ENCODE data around the gene TNS3. TPM values are rescaled to one million over a fixed set of nuclear protein-coding genes. Genes with fewer than 3 reads are reported as not detected.

TNS3 gene
- total RNA-seq, 1 experiment from 2014 or later = 147 TPM

DNA sequence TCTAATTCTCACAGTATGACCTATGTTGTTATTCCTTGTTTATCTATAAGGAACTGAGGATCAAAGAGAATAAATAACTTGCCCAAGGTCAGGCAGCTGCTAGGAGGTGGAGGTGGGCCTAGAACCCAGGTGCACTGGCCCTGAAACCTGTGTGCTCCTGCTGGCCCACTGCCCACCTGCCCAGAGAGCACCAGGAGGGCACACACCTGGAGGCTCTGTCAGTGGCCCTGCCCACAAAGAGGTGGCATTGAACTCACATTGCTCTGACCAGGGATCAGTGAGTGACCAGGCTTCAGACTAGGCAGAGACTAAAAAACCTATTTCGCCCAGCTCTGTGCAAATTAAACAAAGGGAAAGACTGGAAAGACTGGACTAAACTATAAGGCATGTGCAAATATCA is 210.6 kb downstream of the TNS3 start:
- DNase-seq (ENCODE audit: low spot score) = no peak

DNA sequence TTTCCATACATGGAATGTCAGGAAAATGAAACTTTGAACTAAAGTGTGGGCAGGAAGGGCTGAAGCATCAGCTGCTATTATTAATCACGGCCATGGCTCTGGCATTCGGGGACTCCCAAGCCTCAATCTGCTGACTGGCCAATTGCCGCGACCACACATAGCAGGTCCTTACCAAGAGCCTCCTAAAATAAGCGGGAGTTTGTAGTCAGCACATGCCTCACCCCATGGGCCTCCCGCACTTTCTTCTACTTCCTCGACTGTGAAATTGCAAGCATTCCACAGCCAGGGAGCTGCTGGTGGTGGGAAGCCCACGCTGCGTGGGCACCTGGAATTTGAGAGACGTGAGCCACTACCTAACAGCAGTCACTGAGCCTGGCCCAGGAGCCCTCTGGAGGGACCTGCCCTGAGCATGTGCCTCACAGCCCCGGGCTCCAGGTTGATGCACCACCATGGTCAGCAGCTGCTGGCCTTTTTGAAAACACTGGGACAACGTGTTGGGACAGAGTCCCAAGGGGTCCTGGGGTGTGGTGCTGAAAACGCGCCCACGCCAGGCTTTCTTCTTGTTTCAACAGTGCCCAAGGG is 211.4 kb downstream of the TNS3 start:
- DNase-seq (ENCODE audit: low spot score) = no peak

DNA sequence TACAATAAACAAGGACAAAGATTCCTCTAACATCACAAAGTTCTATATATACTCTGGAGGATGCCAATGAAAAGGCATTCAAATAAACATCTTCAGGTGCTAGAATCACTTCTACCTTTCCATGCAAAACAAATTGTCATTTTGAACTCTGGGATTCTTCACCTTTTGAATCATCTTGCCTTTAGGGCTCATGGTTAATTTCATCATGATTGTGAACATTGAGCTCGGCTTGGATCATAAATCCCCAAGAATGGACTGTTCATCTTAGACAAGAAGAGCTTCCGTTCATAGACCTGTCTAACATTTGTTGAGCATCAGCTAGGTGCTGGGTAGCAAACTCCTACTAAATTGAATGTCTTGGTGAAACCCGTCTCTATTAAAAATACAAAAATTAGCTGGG is 212.2 kb downstream of the TNS3 start:
- no peak for DNase-seq (ENCODE audit: low spot score)

DNA sequence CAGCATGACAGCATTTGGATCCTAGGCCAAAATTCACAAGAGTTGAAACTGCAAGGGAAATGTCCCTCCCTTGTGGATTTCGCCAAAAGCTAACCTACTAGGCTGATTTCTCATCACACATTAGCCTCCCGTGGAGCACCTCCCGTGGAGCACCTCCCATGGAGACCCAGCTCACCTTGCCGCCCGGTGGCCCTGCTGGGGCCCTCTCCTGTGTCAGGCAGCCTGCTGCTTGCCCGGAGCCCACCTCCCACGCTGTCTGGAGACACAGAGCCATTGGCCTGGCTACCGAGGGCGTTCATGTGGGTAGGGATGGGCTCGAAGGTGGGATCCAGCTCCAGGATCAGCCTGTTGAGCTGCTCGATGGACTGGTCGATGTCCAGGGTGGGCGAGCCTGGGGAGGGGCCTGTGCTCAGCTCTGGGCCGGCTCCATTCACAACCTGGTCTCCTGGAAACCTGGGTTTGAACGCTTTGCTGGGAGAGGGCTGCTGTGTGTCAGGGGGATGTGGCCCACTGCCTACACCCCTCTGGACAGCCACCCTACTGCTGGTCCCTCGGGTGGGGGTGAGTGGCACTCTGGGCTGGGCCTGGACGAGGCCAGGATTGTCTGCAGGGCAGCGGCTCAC is 213.6 kb downstream of the TNS3 start:
- no peak for DNase-seq (ENCODE audit: low spot score)

DNA sequence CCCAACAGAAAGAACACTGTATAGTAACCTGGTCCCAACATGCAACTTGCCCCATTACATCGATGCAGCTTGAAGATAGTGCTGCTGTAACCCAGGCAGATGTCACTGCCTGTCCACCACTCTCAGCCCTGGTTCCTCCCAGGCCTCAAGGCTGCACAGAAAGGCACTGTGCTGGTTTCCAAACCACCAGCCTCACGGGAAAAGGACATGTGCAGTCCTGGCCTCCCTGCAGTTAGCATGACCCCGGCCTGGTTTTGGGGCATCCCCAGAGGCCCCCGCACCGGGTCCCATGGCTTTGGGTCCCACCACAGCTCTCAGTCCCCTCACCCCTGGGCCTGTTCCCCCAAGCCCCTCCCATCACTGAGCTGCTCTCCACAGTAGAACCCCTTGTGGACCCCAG is 214.5 kb downstream of the TNS3 start:
- DNase-seq (ENCODE audit: low spot score) = no peak

DNA sequence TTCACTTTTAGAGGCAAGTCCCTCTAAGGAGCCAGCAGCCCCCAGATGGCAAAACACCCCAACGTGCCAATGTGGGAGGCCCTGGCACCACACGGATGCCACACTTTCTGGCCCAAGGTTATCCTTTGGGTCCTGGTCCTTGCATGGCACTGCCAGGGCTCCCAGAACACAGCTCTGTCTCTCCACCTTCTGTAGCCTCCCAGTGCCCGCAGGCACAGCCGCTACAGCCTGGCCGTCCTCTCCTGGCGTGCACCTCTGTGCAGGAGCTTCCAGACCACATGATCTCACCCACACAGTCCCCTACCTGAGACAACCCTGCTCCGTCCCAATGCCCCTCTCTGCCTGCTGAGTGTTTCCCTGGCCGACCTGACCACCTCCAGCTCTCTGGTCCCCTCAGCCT is 215.0 kb downstream of the TNS3 start:
- DNase-seq (ENCODE audit: low spot score) = no peak

DNA sequence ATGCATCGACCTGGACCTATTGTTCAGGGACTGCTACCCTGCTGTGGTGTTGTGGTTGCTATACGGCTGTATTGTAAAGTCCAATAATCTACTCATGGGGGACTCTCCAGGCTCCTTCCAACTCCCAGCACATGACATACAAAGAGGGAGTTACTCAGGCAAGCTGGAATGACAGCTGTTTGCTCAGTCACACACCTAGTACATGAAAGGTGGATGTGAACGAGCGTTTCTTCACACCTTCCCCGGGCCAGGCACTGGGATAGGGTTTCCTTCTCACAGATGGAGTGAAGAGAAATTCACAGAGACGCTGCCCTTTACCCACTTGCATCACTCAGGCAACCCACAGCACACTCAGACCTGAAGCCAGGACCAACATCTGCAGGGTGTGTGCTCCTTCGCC is 215.7 kb downstream of the TNS3 start:
- no peak for DNase-seq (ENCODE audit: low spot score)

DNA sequence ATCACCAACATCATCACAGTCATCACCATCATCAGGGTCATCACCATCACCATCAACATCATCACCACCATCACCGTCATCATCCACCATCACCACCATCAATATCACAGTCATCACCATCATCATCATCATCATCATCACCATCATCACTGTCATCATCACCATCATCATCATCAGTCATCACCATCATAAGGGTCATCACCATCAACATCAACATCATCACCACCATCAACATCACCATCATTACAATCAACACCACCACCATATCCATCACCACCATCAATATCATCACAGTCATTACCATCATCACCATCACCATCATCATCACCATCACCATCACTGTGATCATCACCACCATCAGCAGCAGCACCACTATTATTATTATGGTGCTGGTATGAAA is 218.9 kb downstream of the TNS3 start:
- no peak for DNase-seq (ENCODE audit: low spot score)

DNA sequence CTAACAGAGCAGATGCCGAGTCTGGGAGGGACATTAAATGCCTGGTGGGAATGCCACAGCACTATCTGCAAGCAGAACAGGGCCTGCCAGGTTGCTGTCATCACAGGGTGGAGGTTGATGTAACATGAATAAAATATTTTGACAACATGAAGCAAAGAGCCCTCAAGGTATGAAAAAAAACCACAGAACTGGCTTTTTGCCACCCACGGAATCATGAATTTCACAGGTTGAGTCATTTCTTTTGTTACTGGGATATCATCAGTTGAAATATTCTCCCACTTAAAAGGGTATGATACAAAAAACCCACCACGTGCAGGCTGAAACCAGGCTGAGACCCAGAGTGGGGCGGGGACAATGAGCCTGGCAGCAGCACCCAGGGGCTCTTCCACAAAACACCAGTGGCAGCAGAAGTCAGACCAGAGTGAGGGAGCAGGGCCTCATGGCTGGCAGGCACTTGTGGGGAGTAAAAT is 220.1 kb downstream of the TNS3 start:
- DNase-seq (ENCODE audit: low spot score) = peak; percentile 71

DNA sequence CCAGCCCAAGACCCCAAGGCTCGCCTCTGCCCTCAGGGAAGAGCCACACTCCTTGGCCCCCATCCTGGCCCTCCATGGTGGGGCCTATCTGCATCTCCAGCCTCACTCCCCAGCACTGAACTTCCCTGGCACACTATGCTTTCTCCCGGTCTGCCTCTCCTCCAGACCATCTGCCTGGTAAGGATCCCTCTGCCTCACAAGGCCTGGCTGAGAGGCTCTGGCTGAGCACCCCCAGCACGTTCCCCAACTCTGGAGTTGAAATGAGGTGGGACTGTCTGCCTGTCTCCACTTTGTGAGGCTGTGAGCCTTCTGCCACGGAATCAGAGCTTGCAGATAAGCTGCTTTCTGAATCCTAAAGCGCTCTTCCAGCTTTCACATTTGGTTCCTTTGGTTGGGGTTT is 220.7 kb downstream of the TNS3 start:
- DNase-seq (ENCODE audit: low spot score) = no peak

DNA sequence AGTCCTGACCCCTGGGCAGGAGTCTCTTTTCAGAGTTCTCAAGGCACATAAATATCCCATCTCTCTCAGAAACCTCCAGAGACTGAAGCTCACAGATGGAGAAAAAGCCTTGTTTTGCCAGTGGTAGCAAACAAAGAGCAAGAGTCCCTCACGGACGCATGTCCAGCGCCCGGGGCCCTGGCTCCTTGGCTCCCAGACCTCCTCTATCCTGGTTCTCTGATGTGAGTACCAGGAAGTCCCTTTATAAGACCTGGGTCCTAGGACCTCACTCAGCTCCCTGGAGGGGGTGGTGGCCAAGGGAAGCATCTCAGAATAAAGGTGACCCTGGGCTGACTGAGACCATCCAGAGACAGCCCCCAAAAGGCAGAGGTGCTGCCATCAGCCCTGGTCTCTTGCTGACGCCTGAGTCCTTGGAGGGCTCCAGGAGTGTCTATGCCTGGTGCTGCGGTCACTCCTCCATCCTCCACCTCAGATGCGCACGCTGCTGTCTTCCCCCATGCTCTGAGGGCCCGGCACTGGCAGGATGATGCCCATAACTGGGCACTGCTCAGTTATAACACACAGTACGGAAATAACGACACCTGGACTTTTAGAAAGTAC is 221.5 kb downstream of the TNS3 start:
- DNase-seq (ENCODE audit: low spot score) = no peak

DNA sequence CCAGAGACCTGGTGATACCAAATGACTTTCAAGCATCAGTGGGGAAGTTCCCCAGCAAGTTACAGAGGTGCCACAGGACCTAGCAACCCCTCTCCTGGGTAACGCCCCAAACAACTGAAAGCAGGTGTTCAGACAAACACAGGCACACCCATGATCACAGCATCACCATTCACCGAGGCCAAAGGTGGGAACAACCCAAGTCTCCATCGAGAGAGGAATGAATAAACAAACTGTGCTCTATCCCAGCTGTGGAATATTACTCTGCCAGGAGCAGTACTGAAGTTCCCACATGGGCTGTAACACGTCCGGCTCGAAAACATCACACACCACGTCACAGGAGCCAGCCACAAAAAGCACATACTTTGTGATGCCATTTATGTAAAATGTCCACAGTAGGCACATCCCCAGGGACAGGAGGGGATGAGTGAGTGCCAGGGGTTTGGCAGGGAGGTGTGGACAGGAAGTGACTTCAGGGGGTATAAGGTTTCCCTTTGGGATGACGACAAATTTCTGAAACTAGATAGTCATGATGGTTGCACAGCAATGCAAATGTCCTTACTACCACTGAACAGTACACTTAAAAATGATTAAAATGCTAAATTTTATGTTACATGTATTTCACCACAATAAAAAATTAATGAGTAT is 222.8 kb downstream of the TNS3 start:
- no peak for DNase-seq (ENCODE audit: low spot score)

DNA sequence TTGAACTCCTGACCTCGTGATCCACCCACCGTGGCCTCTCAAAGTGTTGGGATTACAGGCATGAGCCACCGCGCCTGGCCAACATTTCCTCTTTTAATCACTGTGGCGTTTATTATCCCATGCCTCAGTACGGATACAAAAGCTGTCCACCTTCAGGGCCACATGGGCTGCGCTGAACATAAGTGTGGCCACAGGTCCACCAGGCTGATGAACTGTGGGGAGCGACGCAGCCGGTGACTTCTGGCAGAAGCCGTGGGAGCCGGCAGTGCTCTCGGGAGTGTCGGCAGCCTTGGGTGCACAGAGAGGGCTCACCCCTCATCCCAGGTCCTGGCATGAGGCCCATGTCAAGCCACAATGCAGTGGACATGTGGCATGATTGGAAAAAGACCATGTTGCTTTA is 223.6 kb downstream of the TNS3 start:
- no peak for DNase-seq (ENCODE audit: low spot score)

DNA sequence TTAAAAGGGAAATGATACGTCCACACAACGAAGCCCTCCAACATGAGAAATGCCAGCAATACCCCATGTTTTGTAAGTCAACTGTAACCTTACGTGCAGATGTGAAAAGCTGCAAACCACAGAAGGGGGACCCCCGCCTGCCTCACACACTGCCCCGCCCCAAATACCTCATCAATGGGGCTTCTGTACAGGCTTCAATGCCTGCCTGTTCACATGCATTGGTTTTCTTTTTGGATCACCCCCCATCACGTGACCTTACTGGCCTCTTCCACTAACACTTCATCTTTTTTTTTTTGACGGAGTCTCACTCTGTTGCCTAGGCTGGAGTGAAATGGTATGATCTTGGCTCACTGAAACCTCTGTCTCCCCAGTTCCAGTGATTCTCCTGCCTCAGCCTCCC is 224.0 kb downstream of the TNS3 start:
- no peak for DNase-seq (ENCODE audit: low spot score)

DNA sequence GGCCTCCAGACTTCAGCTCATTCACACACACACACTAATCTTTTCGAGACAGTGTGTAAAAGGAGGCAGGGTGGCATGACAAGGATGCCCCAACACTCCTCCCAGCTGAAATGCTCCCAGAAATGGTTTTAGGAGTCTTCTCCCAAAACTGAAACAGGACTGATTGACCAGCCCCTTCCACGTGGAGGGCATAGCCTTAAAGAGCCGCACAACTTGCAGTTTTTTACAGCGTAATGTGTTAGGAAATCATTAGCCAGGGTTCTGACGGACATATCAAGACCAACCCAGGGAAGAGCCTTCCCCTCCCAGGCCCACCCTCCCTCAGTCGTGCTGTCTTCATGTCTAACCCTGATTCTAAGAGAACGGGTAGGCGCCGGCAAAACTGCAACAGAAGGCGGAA is 224.6 kb downstream of the TNS3 start:
- no peak for DNase-seq (ENCODE audit: low spot score)

DNA sequence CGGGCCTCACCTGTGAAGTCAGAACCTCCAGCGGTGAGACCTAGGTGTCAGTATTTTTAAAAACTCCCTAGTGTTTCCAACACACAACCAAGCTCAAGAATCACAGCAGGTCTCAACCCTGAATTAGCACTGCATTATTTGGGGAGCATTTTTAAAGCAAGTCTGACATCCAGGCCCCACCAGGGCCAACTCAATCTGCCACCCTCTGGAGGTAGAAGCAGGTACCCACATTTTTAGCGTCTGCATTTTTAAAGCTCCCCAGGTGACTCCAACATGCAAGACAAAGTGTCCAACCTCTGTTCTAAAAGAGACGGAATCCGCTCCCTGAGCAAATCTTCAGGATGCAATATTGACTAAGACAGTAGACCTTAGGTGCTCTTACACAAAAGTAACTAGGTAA is 225.7 kb downstream of the TNS3 start:
- DNase-seq (ENCODE audit: low spot score) = no peak

DNA sequence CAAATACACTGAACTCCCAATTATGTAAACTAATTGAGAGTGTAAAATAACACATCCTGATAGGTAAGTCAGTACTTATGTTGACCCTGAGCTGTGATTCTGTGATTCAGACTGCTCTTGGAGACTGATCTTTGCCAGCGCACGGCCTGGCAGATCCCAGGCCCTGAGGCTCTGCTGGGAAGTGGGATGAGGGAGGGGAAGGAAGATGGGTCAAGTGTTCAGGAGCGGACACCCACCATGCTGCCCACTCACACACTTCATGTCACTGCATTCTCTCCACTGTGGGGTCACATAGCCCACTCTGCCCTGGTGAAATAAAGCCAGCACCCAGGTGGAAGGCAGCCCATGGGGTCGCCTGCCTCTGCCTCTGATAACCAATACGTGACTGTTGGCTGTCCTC is 226.2 kb downstream of the TNS3 start:
- no peak for DNase-seq (ENCODE audit: low spot score)

DNA sequence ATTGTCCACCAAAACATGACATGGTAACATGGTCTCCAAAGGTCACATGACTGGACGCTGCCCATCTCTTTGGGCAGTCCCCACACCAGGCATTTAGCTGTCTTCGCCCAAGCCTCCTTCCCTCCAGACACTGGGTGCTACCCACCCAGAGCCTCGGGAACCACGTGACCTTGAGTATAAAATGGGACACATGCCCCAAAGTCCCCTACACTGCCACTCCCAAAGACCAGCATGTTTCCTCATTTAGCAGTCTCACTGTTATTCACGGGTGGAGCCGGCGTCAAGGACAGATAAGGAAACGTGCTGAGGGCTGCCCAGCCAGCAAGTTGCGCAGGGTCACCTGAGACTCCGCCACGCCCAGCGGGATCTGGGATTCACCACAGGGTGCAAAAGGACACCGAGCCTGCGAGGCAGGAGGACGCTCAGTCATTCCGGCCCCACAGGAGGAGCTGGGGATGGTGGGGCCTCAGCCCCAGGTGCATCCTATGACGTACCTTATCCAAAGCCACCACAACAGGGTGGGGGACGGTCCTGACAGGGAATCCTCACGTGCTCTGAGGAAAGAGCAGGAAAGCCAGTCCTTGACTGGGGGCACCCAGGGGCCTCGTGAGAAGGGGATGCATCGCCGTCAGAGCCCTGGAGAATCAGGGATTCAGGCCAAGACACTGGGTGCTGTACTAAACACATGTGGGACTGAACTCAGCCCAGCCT is 226.9 kb downstream of the TNS3 start:
- DNase-seq (ENCODE audit: low spot score) = no peak

DNA sequence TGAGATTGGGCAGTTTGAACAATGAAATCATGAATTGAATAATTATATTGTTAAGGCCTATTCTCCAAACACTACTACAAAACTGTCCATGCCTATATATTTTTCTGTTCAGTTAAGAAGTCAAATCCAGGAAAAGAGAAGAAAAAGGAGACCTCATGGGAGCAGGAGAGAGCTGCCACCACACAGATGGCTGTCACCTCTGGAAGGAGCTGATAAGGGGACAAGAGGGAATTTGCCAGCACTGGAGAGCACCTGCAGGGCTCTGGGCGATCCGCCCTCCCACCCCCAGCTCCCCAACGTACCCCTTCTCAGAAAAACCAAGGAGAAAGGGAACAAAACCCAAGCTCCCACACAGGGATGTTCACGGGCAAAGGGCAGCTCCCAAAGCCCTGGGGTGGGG is 227.8 kb downstream of the TNS3 start:
- no peak for DNase-seq (ENCODE audit: low spot score)

DNA sequence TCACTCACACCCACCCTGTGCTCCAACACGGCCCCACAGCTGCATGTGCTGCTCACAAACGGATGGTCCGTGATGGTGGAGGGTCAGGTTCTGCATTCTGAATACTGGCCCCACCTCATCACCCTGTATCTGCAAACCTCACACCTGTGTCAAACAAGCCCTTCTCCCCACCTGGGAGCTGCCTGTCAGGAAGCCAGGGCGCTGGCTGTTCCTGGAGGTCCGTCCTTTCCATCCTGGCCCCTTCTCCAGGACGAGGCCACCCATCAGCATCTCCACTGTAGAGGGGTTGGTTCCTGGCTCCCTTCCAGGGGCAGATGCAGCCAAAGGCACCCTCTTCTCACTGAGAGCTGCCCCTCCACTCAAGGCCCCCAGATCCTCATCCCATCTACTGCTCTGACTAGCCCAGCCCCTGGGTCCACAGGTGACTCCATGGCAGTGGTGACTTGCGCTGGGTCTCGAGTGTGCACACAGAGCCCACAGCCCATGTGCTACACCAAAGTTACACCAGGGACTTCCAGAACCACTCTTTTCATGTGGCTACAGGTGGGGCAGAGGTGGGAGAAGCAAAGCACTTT is 229.4 kb downstream of the TNS3 start:
- no peak for DNase-seq (ENCODE audit: low spot score)

DNA sequence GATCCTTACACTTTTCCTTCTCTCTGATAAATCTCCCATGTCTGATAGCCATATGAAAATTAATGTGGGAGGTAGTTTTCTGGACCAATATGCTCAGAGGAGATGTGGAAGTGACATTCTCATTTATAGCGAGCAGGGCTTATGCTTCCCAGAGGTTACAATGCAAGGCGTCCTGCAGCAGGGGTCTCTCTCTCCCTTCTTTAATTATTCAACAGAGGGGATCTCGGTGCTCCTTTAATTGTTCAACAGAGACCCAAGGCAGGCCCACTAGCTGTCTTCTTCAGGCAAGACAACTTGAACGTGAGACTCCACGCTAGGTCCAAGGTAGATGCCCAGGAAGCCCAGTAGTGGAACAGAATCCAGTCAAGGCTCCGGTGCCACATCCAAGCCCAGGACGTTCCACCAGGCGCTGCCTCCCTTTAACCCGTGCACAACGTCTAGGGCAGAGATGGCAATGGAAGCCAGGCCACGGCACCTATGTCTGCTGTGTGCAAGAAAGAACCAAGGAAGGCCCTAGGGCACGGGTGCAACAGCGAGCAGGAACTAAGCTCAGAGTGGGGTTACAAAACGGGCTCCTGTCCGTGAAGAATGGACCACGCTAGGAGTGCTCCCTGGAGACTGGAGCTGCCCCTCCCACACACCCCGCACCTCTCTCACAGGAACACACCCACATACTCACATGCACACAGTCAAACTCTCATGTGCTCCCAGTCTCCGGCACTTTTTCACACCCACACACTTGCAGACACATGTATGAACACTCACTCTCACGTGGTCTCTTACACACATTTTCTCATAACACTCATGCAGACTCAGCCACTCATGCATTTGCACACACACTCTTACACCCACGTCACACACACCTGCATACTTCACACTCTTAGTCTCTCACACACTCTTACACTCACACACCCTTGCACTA is 230.4 kb downstream of the TNS3 start:
- no peak for DNase-seq (ENCODE audit: low spot score)
